Brain microvascular endothelial cell (primary cell): ENCODE data around the gene ASIP.

Experiments used
- DNase-seq: peaks from one replicate; pipeline ENCODE4 v3.0.0-alpha.2; 2020
- H3K27ac ChIP-seq: fragments of 250-450 bp; sonication (Bioruptor Pico); 2 replicates; pipeline ENCODE4 v1.5.1; 2020; ENCODE audit warnings: mild to moderate bottlenecking, moderate library complexity
- H3K27me3 ChIP-seq: fragments of 250-450 bp; sonication (Bioruptor Pico); replicated peaks from 2 replicates; pipeline ENCODE4 v1.5.1; 2020; ENCODE audit warnings: mild to moderate bottlenecking
- H3K36me3 ChIP-seq: fragments of 250-450 bp; sonication (Bioruptor Pico); replicated peaks from 2 replicates; pipeline ENCODE4 v1.5.1; 2020; ENCODE audit warnings: mild to moderate bottlenecking
- H3K4me3 ChIP-seq: 2 replicates; pipeline ENCODE4 v1.5.1; 2011; ENCODE audit warnings: low read depth, mild to moderate bottlenecking, control low read depth, low read length, moderate library complexity
- CTCF ChIP-seq: IDR thresholded peaks from 2 replicates; pipeline ENCODE4 v1.5.1; 2011; ENCODE audit warnings: low read depth, mild to moderate bottlenecking, moderate library complexity, low read length, control low read depth, inconsistent platforms; ENCODE audit errors: missing control alignments
- in situ Hi-C: cut with HindIII; loops from 2 replicates; pipeline ENCODE4 v1.10.0; 2017; ENCODE audit warnings: low sequenced_read_pairs, low pct_ligation_motif_present

ASIP gene

GRCh38 chr20:34302312-34302722, 61.1 kb downstream of the ASIP start:
- H3K27me3 ChIP-seq: no peaks in the 10 kb centered on the region
- H3K36me3 ChIP-seq: no peaks in the 10 kb centered on the region
- in situ Hi-C loops: no loop called here
- DNase-seq: peak; percentile 27
- peak overlapping the region; percentile 82 for H3K4me3 ChIP-seq
- peak; percentile 24 for TF ChIP-seq CTCF
- H3K27ac ChIP-seq: peak overlapping the region; percentile 96

GRCh38 chr20:34302723-34303533, 61.7 kb downstream of the ASIP start, which contains the start of gene AHCY:
Gene AHCY (minus strand): TSS chr20:34303355. CDS start chr20:34303270, 85 bp downstream.
- Histone ChIP-seq H3K4me3 (peak within 1 kb of the TSS; percentile 82), H3K27ac (peak within 1 kb of the TSS; percentile 96), H3K36me3 (no peaks in the 10 kb centered on the region), H3K27me3 (no peaks in the 10 kb centered on the region)
- DNase-seq: peak; percentile 95
- in situ Hi-C loops: no loop called here
- TF ChIP-seq CTCF: no peak

DNA sequence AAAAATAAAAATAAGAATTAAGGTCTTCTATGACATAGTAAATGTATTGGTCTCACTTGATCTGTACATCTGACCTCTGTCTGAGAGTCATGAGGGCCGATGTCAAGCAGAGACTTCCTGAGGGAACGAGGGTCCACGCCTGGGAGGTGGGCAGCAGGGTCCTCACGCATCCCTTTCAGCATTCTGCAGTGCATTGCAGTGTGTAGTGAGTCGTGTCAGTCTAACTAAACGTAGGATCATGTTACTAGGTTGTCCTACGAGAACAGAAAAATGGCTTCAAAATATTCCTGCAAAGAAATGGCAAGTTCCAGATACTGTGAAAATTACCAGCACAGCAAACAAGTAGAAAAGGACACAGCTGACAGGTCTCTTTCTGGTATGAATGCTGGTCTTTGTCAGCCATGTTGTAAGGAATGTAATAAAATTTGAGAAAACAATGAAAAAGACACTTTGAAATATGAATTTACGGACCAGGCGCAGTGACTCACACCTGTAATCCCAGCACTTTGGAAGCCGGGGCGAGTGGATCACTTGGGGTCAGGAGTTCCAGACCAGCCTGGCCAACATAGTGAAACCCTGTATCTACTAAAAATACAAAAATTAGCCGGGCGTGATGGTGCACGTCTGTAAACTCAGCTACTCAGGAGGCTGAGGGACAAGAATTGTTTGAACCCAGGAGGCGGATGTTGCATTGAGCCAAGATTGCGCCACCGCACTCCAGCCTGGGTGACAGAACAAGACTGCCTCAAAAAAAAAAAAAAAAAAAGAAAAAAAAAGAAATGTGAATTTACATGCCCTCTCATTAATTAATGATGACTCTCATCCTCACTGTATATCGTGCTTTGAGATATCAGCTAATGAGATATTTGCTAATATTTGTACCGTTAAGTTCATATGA, 64.4 kb downstream of the ASIP start:
- no peak overlapping the region for H3K27ac ChIP-seq
- in situ Hi-C loops: no loop called here

DNA sequence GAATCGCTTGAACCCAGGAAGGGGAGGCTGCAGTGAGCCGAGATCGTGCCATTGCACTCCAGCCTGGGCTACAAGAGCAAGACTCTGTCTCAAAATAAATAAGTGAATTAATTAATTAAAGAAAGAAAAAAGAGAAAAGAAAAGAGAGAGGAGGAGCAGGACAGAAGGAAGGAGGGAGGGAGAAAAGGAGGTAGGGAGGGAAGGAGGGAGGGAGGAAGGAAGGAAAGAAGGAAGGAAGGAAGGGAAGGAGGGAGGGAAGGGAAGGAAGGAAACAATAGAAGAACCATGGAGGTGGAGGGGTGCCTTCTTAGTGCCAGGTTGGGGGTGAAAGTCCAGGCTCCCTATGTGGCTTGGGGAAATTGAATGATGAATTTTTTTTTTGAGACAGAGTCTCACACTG, 68.5 kb downstream of the ASIP start:
- Histone ChIP-seq H3K36me3 (no peaks in the 10 kb centered on the region), H3K27me3 (no peaks in the 10 kb centered on the region), H3K27ac (no peak overlapping the region), H3K4me3 (no peak overlapping the region)
- DNase-seq: no peak
- TF ChIP-seq CTCF: no peak
- in situ Hi-C loops: no loop called here

More for the DNA sequence above, 64.4 kb downstream of the ASIP start:
- DNase-seq: no peak
- Histone ChIP-seq H3K36me3 (no peaks in the 10 kb centered on the region), H3K4me3 (no peak overlapping the region), H3K27me3 (no peaks in the 10 kb centered on the region)
- no peak for TF ChIP-seq CTCF

- no peak overlapping the region for H3K27ac ChIP-seq
- in situ Hi-C loops: no loop called here
- H3K27me3 ChIP-seq: no peaks in the 10 kb centered on the region
- H3K4me3 ChIP-seq: no peak overlapping the region
- H3K36me3 ChIP-seq: no peaks in the 10 kb centered on the region
- no peak for DNase-seq
- no peak for TF ChIP-seq CTCF
Measured at GRCh38 chr20:34310481-34311117, 69.4 kb downstream of the ASIP start.
